ENCODE measurements around the gene EMC7. TPM values are rescaled to one million over a fixed set of nuclear protein-coding genes. Genes with fewer than 3 reads are reported as not detected.
A peak's percentile ranks its signal among the peaks of the same experiment; 100 is the strongest.

EMC7 gene
- total RNA-seq, 2 donors from 2014 or later = 63.9 to 88.7 TPM

- no peak for DNase-seq
- intact Hi-C loops (cut with DNase I) = no loop called here
- peak in 1 of 2 donors; percentile 78 for ATAC-seq
Observed at GRCh38 chr15:34047893-34048775, 53.5 kb downstream of the EMC7 start.

- ATAC-seq = no peak
Observed at GRCh38 chr15:34046471-34047145, 55.1 kb downstream of the EMC7 start.

GRCh38 chr15:34043813-34044212 is 57.8 kb downstream of the EMC7 start:
- DNase-seq (no peak), ATAC-seq (no peak)
- intact Hi-C loops (cut with DNase I) = no loop called here

More at GRCh38 chr15:34046471-34047145, 55.1 kb downstream of the EMC7 start:
- DNase-seq = no peak
- intact Hi-C loops (cut with DNase I) = no loop called here

GRCh38 chr15:34043391-34043790 is 58.3 kb downstream of the EMC7 start:
- ATAC-seq = no peak
- intact Hi-C loops (cut with DNase I) = no loop called here
- no peak for DNase-seq

GRCh38 chr15:34039790-34040113 is 61.9 kb downstream of the EMC7 start:
- no peak for DNase-seq
- intact Hi-C loops (cut with DNase I) = no loop called here
- ATAC-seq = no peak

- ATAC-seq (peak; percentile 69 to 73), DNase-seq (peak; percentile 65)
- intact Hi-C loops (cut with DNase I) = no loop called here
Observed at GRCh38 chr15:34038871-34039789, 62.5 kb downstream of the EMC7 start, which contains the start of gene AVEN. TSS of gene AVEN (minus strand) at chr15:34039204. CDS start at chr15:34039046, 158 bp downstream.

- ATAC-seq (peak; percentile 95 to 96), DNase-seq (peak; percentile 89)
- intact Hi-C loops (cut with DNase I) = no loop called here
Observed at GRCh38 chr15:34038023-34038870, 63.4 kb downstream of the EMC7 start.

Other genes starting within 250 kb of the EMC7 start
- not detected for gene CHRM5, start 133.4 kb downstream of the EMC7 start, total RNA-seq
- 10 to 100 TPM; 16.5 to 16.7 TPM for gene AVEN, start 62.7 kb downstream of the EMC7 start, total RNA-seq
- 1 to 10 TPM; 1.9 to 2.2 TPM for gene PGBD4, start 221 bp upstream of the EMC7 start, total RNA-seq
- 10 to 100 TPM; 18.9 to 24.8 TPM for gene KATNBL1, start 108.2 kb upstream of the EMC7 start, total RNA-seq
- gene EMC4, start 123.2 kb upstream of the EMC7 start, total RNA-seq = 10 to 100 TPM; 76.1 to 83.5 TPM
- gene SLC12A6, start 235.9 kb upstream of the EMC7 start, total RNA-seq = 10 to 100 TPM; 16.0 to 19.6 TPM
- gene NOP10, start 241.3 kb upstream of the EMC7 start, total RNA-seq = 100 to 1,000 TPM; 109 to 117 TPM
- not detected for gene NUTM1, start 241.5 kb upstream of the EMC7 start, total RNA-seq